WERI-Rb-1 (cell line): ENCODE data around the gene C1QTNF7.

Experiments used
- DNase-seq: peaks from one replicate; pipeline ENCODE4 v3.0.0-alpha.2; 2020
- H3K27ac ChIP-seq: fragments of 250-450 bp; sonication (Bioruptor Pico); 2 replicates; pipeline ENCODE4 v1.5.1; 2020; ENCODE audit warnings: mild to moderate bottlenecking, moderate library complexity
- H3K27me3 ChIP-seq: fragments of 250-450 bp; sonication (Bioruptor Pico); 2 replicates; pipeline ENCODE4 v1.5.1; 2021; ENCODE audit warnings: mild to moderate bottlenecking, low read depth, moderate library complexity; ENCODE audit not compliant: insufficient read depth, severe bottlenecking
- H3K36me3 ChIP-seq: fragments of 250-450 bp; sonication (Bioruptor Pico); 2 replicates; pipeline ENCODE4 v1.5.1; 2020; ENCODE audit warnings: mild to moderate bottlenecking, moderate library complexity
- H3K4me3 ChIP-seq: 2 replicates; pipeline ENCODE4 v1.5.1; 2011; ENCODE audit warnings: low read depth, mild to moderate bottlenecking, control low read depth, low read length
- H3K9me3 ChIP-seq: fragments of 250-450 bp; sonication (Bioruptor Pico); 2 replicates; pipeline ENCODE4 v1.5.1; 2021; ENCODE audit warnings: mild to moderate bottlenecking, moderate library complexity; ENCODE audit not compliant: severe bottlenecking
- CTCF ChIP-seq: IDR thresholded peaks from 2 replicates; pipeline ENCODE4 v1.5.1; 2011; ENCODE audit warnings: low read depth, mild to moderate bottlenecking, control low read depth, inconsistent platforms, low read length

The C1QTNF7 gene

GRCh38 chr4:15416357-15417232 is 11.2 kb upstream of the C1QTNF7 start:
- TF ChIP-seq CTCF = no peak
- DNase-seq = no peak
- no peaks in the 10 kb centered on the region for H3K36me3 ChIP-seq
- no peaks in the 10 kb centered on the region for H3K9me3 ChIP-seq
- H3K27ac ChIP-seq = no peak overlapping the region
- no peaks in the 10 kb centered on the region for H3K27me3 ChIP-seq
- H3K4me3 ChIP-seq = no peak overlapping the region

DNA sequence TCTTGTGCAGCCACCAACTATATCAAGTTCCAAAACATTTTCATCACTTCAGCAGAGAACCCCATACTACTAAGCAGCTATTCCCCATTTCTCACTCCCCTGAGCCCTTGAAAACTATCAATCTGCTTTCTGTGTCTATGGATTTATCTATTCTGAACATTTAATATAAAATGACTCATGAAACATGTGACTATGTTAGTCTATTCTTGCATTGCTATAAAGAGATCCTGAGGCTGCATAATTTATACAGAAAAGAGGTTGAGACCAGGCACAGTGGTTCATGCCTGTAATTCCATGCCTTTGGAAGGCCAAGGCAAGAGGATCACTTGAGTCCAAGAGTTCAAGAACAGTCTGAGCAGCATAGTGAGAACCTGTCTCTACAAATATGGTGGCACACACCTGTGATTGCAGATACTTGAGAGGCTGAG is 10.6 kb upstream of the C1QTNF7 start:
- no peak for DNase-seq
- TF ChIP-seq CTCF = no peak
- H3K27me3 ChIP-seq = no peaks in the 10 kb centered on the region
- no peaks in the 10 kb centered on the region for H3K36me3 ChIP-seq
- H3K27ac ChIP-seq = no peak overlapping the region
- no peak overlapping the region for H3K4me3 ChIP-seq
- no peaks in the 10 kb centered on the region for H3K9me3 ChIP-seq

DNA sequence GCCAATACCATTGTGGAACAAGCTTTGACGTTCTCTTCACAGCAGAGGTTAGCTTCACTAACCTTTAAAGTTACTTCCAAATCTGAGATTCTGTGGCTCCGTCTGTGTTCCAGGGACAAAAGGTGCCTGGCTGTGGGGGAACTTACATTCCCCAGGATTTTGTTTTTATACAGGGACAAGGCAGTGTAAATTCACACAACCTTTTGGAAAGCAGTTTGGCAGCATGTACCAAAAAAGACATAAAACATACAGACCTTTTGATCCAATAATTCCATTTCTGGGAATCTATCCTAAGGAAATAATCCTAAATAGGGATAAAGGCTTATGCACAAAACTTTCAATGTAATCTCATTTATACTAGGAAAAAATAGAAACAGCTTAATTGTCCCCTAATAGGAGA is 8.9 kb upstream of the C1QTNF7 start:
- DNase-seq = no peak
- no peak for TF ChIP-seq CTCF
- Histone ChIP-seq H3K9me3 (no peaks in the 10 kb centered on the region), H3K27me3 (no peaks in the 10 kb centered on the region), H3K36me3 (no peaks in the 10 kb centered on the region), H3K4me3 (no peak overlapping the region), H3K27ac (no peak overlapping the region)

DNA sequence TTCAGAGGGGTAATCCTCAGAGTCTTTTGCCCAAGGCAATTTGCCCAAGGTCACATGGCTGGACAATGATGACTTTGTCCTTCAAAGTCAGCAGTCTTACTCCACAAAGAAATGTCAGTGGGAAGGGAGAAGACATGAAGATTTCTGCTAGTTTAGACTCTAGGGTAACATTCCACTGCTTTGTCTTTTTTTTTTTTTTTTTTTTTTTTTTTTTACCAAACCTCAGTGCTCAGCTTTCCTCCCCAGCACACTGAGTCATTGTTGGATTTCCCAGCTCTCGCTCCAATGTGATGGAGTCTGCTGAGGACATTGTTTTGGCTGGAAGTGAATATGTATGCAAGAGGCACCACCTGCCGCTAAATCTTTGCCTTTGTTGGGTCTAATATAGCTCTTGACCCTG is 7.2 kb upstream of the C1QTNF7 start:
- no peak for DNase-seq
- Histone ChIP-seq H3K27ac (no peak overlapping the region), H3K27me3 (no peaks in the 10 kb centered on the region), H3K9me3 (no peaks in the 10 kb centered on the region), H3K4me3 (no peak overlapping the region), H3K36me3 (no peaks in the 10 kb centered on the region)
- TF ChIP-seq CTCF = no peak

- no peak for DNase-seq
- no peak for TF ChIP-seq CTCF
- H3K36me3 ChIP-seq = no peaks in the 10 kb centered on the region
- H3K9me3 ChIP-seq = no peaks in the 10 kb centered on the region
- no peaks in the 10 kb centered on the region for H3K27me3 ChIP-seq
- no peak overlapping the region for H3K27ac ChIP-seq
- no peak overlapping the region for H3K4me3 ChIP-seq
Measured at GRCh38 chr4:15423285-15423711, 4.5 kb upstream of the C1QTNF7 start.

- Histone ChIP-seq H3K4me3 (no peak overlapping the region), H3K36me3 (no peaks in the 10 kb centered on the region), H3K9me3 (no peaks in the 10 kb centered on the region), H3K27ac (no peak overlapping the region), H3K27me3 (no peaks in the 10 kb centered on the region)
- no peak for DNase-seq
- no peak for TF ChIP-seq CTCF
Measured at GRCh38 chr4:15425520-15425919, 2.3 kb upstream of the C1QTNF7 start.
